OCI-LY1 (cell line): ENCODE results near the gene PRKCH.

ENCODE experiments used
- CTCF ChIP-seq: fragments of 200-600 bp; sonication (generic), shearing (Covaris generic); IDR thresholded peaks from 2 replicates; pipeline ENCODE4 v1.5.1; 2017; ENCODE audit warnings: mild to moderate bottlenecking, antibody characterized with exemption, low read length, moderate library complexity, mixed read lengths
- EZH2 ChIP-seq: fragments of 200-600 bp; sonication (generic), shearing (Covaris generic); IDR thresholded peaks from 2 replicates; pipeline ENCODE4 v1.8.0; 2017; ENCODE audit warnings: borderline replicate concordance, mixed run types, mild to moderate bottlenecking, antibody characterized with exemption, low read length, moderate library complexity, mixed read lengths

GRCh38 chr14:61504901-61505300 is 183.5 kb downstream of the PRKCH start:
- TF ChIP-seq CTCF (no peak), EZH2 (no peak)
